Measurements from ENCODE around the gene SLC43A2. TPM values are rescaled to one million over a fixed set of nuclear protein-coding genes. Genes with fewer than 3 reads are reported as not detected.

SLC43A2 gene
- total and polyA plus RNA-seq, 2 donors (not counting 3 experiments of a cell fraction or from before 2014, with no cell fraction given), result 41.7 to 52.0 TPM

DNA sequence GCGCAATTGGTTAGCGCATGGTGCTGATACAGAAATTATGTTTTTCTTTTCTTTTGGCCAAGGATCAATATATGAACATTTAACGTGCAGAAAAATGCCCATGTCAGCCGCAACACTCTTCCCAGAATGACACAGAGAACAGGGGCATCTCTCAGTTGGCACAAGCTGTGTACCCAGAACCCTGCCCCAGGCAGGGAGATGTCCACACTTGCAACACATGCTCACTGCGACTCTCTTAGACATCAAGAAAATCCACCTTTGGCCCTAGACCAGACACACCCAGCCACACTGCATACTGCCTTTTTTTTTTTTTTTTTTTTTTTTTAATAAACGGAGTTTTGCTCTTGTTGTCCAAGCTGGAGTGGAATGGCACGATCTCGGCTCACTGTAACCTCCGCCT lies 83.0 kb downstream of the SLC43A2 start:
- dilution Hi-C loops (cut with MboI; ENCODE audit: extremely low pct_ligation_motif_present, low sequenced_read_pairs) (no loop called here), intact Hi-C loops (cut with micrococcal nuclease) (no loop called here)
- Histone ChIP-seq H2AFZ (ENCODE audit: low read depth, low read length) (no peak overlapping the region), H3K9me3 (replicated peaks; ENCODE audit: control insufficient read depth, insufficient read depth, low read length) (no peaks in the 10 kb centered on the region), H4K20me1 (replicated peaks; ENCODE audit: control insufficient read depth, extremely low read depth, insufficient read depth, low read length) (no peaks in the 10 kb centered on the region), H3K27ac (ENCODE audit: insufficient read depth, low read depth, low read length) (no peak overlapping the region), H3K27me3 (ENCODE audit: control insufficient read depth in 2 of 2, insufficient read depth in 2 of 2, low read length in 2 of 2) (no peaks in the 10 kb centered on the region), H3K4me3 (replicated peaks in 1 of 3; ENCODE audit: insufficient read depth in 1 of 3, low read depth in 1 of 3, low read length in 3 of 3) (no peak overlapping the region), H3K79me2 (ENCODE audit: control insufficient read depth, insufficient read depth, low read length) (no peaks in the 10 kb centered on the region), H3K9me1 (replicated peaks; ENCODE audit: control insufficient read depth, extremely low read depth, insufficient read depth, low read length) (no peaks in the 10 kb centered on the region), H3K36me3 (ENCODE audit: control insufficient read depth in 2 of 2, extremely low read depth in 1 of 2, insufficient read depth in 2 of 2, low read length in 2 of 2) (peaks cover 7 to 38% of the 10 kb centered on the region in 2 experiments), H3K4me1 (ENCODE audit: control insufficient read depth, extremely low read depth, insufficient read depth, low read length) (no peaks in the 10 kb centered on the region), H3K9ac (replicated peaks; ENCODE audit: extremely low read depth, insufficient read depth, low read length) (no peak overlapping the region), H3K4me2 (ENCODE audit: insufficient read depth, low read length) (no peak overlapping the region)
- BruUV-seq (replicated peaks), result no TSS peak
- CTCF ChIA-PET, result interaction anchor here (2.0 kb wide), 1 partner anchor 85 kb away, joined by 5 read pairs; no protein-coding TSS in a partner anchor
- FAIRE-seq, result no peak
- no peak for TF ChIP-seq FOS (IDR thresholded peaks at IDR 0.05; ENCODE audit: borderline replicate concordance, insufficient read depth, low read length)
- no peak for TF ChIP-seq EZH2 (IDR thresholded peaks at IDR 0.05; ENCODE audit: borderline replicate concordance, low read depth, low read length, severe bottlenecking)
- no peak for TF ChIP-seq POLR2AphosphoS5 (IDR thresholded peaks at IDR 0.05; ENCODE audit: insufficient read depth, low read depth, low read length)
- TF ChIP-seq MAX (IDR thresholded peaks at IDR 0.05; ENCODE audit: insufficient read depth, insufficient read length), result no peak
- TF ChIP-seq MYC (IDR thresholded peaks at IDR 0.05; ENCODE audit: low read depth, low read length), result no peak
- TF ChIP-seq POLR2A (IDR thresholded peaks at IDR 0.05; ENCODE audit: low read depth, low read length), result no peak
- no peak for TF ChIP-seq GATA2 (IDR thresholded peaks at IDR 0.05; ENCODE audit: insufficient read depth, insufficient read length, low read depth, low read length)
- TF ChIP-seq, protein P1, sequence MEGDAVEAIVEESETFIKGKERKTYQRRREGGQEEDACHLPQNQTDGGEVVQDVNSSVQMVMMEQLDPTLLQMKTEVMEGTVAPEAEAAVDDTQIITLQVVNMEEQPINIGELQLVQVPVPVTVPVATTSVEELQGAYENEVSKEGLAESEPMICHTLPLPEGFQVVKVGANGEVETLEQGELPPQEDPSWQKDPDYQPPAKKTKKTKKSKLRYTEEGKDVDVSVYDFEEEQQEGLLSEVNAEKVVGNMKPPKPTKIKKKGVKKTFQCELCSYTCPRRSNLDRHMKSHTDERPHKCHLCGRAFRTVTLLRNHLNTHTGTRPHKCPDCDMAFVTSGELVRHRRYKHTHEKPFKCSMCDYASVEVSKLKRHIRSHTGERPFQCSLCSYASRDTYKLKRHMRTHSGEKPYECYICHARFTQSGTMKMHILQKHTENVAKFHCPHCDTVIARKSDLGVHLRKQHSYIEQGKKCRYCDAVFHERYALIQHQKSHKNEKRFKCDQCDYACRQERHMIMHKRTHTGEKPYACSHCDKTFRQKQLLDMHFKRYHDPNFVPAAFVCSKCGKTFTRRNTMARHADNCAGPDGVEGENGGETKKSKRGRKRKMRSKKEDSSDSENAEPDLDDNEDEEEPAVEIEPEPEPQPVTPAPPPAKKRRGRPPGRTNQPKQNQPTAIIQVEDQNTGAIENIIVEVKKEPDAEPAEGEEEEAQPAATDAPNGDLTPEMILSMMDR (IDR thresholded peaks at IDR 0.05; ENCODE audit: extremely low read depth in 1 of 2, insufficient read depth in 1 of 2, low read depth in 1 of 2, low read length in 2 of 2), result no peak
- no peak for TF ChIP-seq JUN (IDR thresholded peaks at IDR 0.05; ENCODE audit: borderline replicate concordance, insufficient read depth, insufficient read length, low read depth)
- POLR2A ChIA-PET, result no interaction called here
- DNase-seq (ENCODE audit: low read depth, low spot score), result no peak

All from endothelial cell of umbilical vein (primary cell).